Trophoblast cell (in vitro differentiated cells and primary cell): ENCODE measurements around the gene PIGV.
A peak's percentile ranks its signal among the peaks of the same experiment; 100 is the strongest.
"Not testable (repeated sequence)": the region's sequence is repeated elsewhere in the genome, so short reads cannot be mapped to it uniquely, and the experiment has no call there.

ENCODE experiments used
- DNase-seq, 2 donors: peaks; one replicate each; pipeline ENCODE4 v3.0.0-alpha.2; 2016
- H2AFZ ChIP-seq: 2 replicates; pipeline ENCODE4 v1.6.1; 2013; ENCODE audit warnings: low read length, moderate library complexity, mild to moderate bottlenecking; ENCODE audit not compliant: insufficient read depth, poor library complexity
- H2AK5ac ChIP-seq: 2 replicates; pipeline ENCODE4 v1.6.1; 2013; ENCODE audit warnings: mild to moderate bottlenecking, low read length
- H2BK120ac ChIP-seq: 2 replicates; pipeline ENCODE4 v1.6.1; 2013; ENCODE audit warnings: low read length, mild to moderate bottlenecking, moderate library complexity; ENCODE audit not compliant: insufficient read depth, poor library complexity
- H2BK12ac ChIP-seq: 2 replicates; pipeline ENCODE4 v1.6.1; 2013; ENCODE audit warnings: mild to moderate bottlenecking, low read length, moderate library complexity
- H2BK5ac ChIP-seq: 2 replicates; pipeline ENCODE4 v1.6.1; 2013; ENCODE audit warnings: low read length, low read depth, moderate library complexity, mild to moderate bottlenecking; ENCODE audit not compliant: poor library complexity
- H3K14ac ChIP-seq: 2 replicates; pipeline ENCODE4 v1.6.1; 2013; ENCODE audit warnings: mild to moderate bottlenecking, low read length
- H3K18ac ChIP-seq: 2 replicates; pipeline ENCODE4 v1.6.1; 2013; ENCODE audit warnings: mild to moderate bottlenecking, low read length
- H3K23ac ChIP-seq: 2 replicates; pipeline ENCODE4 v1.6.1; 2013; ENCODE audit warnings: low read length
- H3K27ac ChIP-seq: 2 replicates; pipeline ENCODE4 v1.5.1; 2013; ENCODE audit warnings: low read depth, mild to moderate bottlenecking, inconsistent platforms, low read length, moderate library complexity
- H3K27me3 ChIP-seq: 2 replicates; pipeline ENCODE4 v1.6.1; 2013; ENCODE audit warnings: inconsistent platforms, mild to moderate bottlenecking, low read length, moderate library complexity; ENCODE audit not compliant: insufficient read depth
- H3K36me3 ChIP-seq, 2 experiments: 1 replicate in 1 of 2; 2 replicates in 1 of 2; pipeline ENCODE4 v1.6.1; 2013; ENCODE audit warnings: low read length in 2 of 2, mild to moderate bottlenecking in 2 of 2, moderate library complexity in 1 of 2; ENCODE audit not compliant: insufficient read depth in 2 of 2, control insufficient read depth in 1 of 2
- H3K4ac ChIP-seq: 2 replicates; pipeline ENCODE4 v1.6.1; 2013; ENCODE audit warnings: low read depth, mild to moderate bottlenecking, low read length, moderate library complexity
- H3K4me1 ChIP-seq, 2 experiments: 1 replicate in 1 of 2; 2 replicates in 1 of 2; pipeline ENCODE4 v1.6.1; 2013; ENCODE audit warnings: low read length in 2 of 2, mild to moderate bottlenecking in 2 of 2, moderate library complexity in 1 of 2; ENCODE audit not compliant: insufficient read depth in 2 of 2, control insufficient read depth in 1 of 2
- H3K4me2 ChIP-seq: 2 replicates; pipeline ENCODE4 v1.6.1; 2013; ENCODE audit warnings: inconsistent platforms, mild to moderate bottlenecking, low read length, moderate library complexity
- H3K4me3 ChIP-seq: 2 replicates; pipeline ENCODE4 v1.5.1; 2013; ENCODE audit warnings: mild to moderate bottlenecking, low read depth, low read length, inconsistent platforms
- H3K79me1 ChIP-seq: one replicate; pipeline ENCODE4 v1.6.1; 2013; ENCODE audit warnings: low read length
- H3K79me2 ChIP-seq: 2 replicates; pipeline ENCODE4 v1.6.1; 2013; ENCODE audit warnings: low read length, mild to moderate bottlenecking; ENCODE audit not compliant: control insufficient read depth, insufficient read depth, poor library complexity
- H3K9ac ChIP-seq: 2 replicates; pipeline ENCODE4 v1.6.1; 2013; ENCODE audit warnings: mild to moderate bottlenecking, low read length
- H3K9me3 ChIP-seq: 2 replicates; pipeline ENCODE4 v1.6.1; 2013; ENCODE audit warnings: low read depth, mild to moderate bottlenecking, control low read depth, inconsistent platforms, low read length; ENCODE audit not compliant: insufficient read depth
- H4K12ac ChIP-seq: 2 replicates; pipeline ENCODE4 v1.6.1; 2013; ENCODE audit warnings: low read depth, mild to moderate bottlenecking, low read length, moderate library complexity
- H4K8ac ChIP-seq: 2 replicates; pipeline ENCODE4 v1.6.1; 2013; ENCODE audit warnings: low read depth, mild to moderate bottlenecking, low read length, moderate library complexity
- H4K91ac ChIP-seq: one replicate; pipeline ENCODE4 v1.6.1; 2013; ENCODE audit warnings: low read depth, mild to moderate bottlenecking, low read length, moderate library complexity
- WGBS: extraction: QIAGEN DNeasy Blood & Tissue Kit; methylation state at CpG from one replicate; pipeline ENCODE4 v1.1.7; 2013; ENCODE audit warnings: missing lambda C conversion rate; ENCODE audit not compliant: insufficient read length, insufficient coverage; ENCODE audit errors: extremely low coverage; 5-methylcytosine and 5-hydroxymethylcytosine counted together

Gene PIGV

GRCh38 chr1:26831546-26832248 is 43.9 kb downstream of the PIGV start:
- peak overlapping the region; percentile 35 for H3K23ac ChIP-seq
- H3K4me3 ChIP-seq: no peak overlapping the region
- H3K4ac ChIP-seq: no peak overlapping the region
- H3K4me2 ChIP-seq: no peak overlapping the region
- H2AK5ac ChIP-seq: no peak overlapping the region
- no peak overlapping the region for H4K8ac ChIP-seq
- peaks cover 4% of the 10 kb centered on the region for H3K79me1 ChIP-seq
- no peaks in the 10 kb centered on the region for H3K27me3 ChIP-seq
- no peak overlapping the region for H2AFZ ChIP-seq
- WGBS: no CpG with 5 or more reads among the region's 3 CpGs
- H2BK120ac ChIP-seq: no peak overlapping the region
- no peak overlapping the region for H2BK5ac ChIP-seq
- no peak overlapping the region for H3K9ac ChIP-seq
- H3K36me3 ChIP-seq: peaks cover 40 to 53% of the 10 kb centered on the region in 2 experiments
- H3K18ac ChIP-seq: no peak overlapping the region
- no peak overlapping the region for H2BK12ac ChIP-seq
- DNase-seq: no peak
- H4K12ac ChIP-seq: no peak overlapping the region
- no peak overlapping the region for H3K27ac ChIP-seq
- H3K9me3 ChIP-seq: no peaks in the 10 kb centered on the region
- H3K4me1 ChIP-seq: peaks cover 9 to 13% of the 10 kb centered on the region in 2 experiments
- H3K79me2 ChIP-seq: peaks cover 6% of the 10 kb centered on the region
- H4K91ac ChIP-seq: no peak overlapping the region
- no peak overlapping the region for H3K14ac ChIP-seq

- Histone ChIP-seq H2BK5ac (no peak overlapping the region), H4K12ac (no peak overlapping the region), H2BK120ac (no peak overlapping the region), H3K4me2 (no peak overlapping the region), H4K8ac (no peak overlapping the region), H3K9ac (no peak overlapping the region), H3K23ac (no peak overlapping the region), H3K9me3 (no peaks in the 10 kb centered on the region), H3K27ac (no peak overlapping the region), H3K79me2 (peaks cover under 1% of the 10 kb centered on the region), H3K4me1 (peaks cover 7 to 10% of the 10 kb centered on the region in 2 experiments), H3K79me1 (no peaks in the 10 kb centered on the region), H4K91ac (no peak overlapping the region), H3K14ac (no peak overlapping the region), H2AFZ (no peak overlapping the region), H3K27me3 (no peaks in the 10 kb centered on the region), H3K18ac (no peak overlapping the region), H3K4me3 (no peak overlapping the region), H2BK12ac (no peak overlapping the region), H3K4ac (no peak overlapping the region), H3K36me3 (peaks cover 40 to 53% of the 10 kb centered on the region in 2 experiments), H2AK5ac (no peak overlapping the region)
- DNase-seq: no peak
- no CpG with 5 or more reads among the region's 16 CpGs for WGBS
Measured at GRCh38 chr1:26832249-26832960, 44.7 kb downstream of the PIGV start.

GRCh38 chr1:26833432-26834405 is 46.0 kb downstream of the PIGV start:
- Histone ChIP-seq H2AK5ac (no peak overlapping the region), H4K8ac (no peak overlapping the region), H3K4me2 (no peak overlapping the region), H3K79me1 (no peaks in the 10 kb centered on the region), H3K79me2 (no peaks in the 10 kb centered on the region), H3K27ac (no peak overlapping the region), H3K23ac (no peak overlapping the region), H2BK120ac (no peak overlapping the region), H3K14ac (no peak overlapping the region), H3K4me3 (no peak overlapping the region), H3K9ac (no peak overlapping the region), H3K9me3 (no peaks in the 10 kb centered on the region), H2BK5ac (no peak overlapping the region), H4K12ac (no peak overlapping the region), H3K27me3 (no peaks in the 10 kb centered on the region), H4K91ac (no peak overlapping the region), H3K4ac (no peak overlapping the region), H3K36me3 (peaks cover 44 to 57% of the 10 kb centered on the region in 2 experiments), H2BK12ac (no peak overlapping the region), H2AFZ (no peak overlapping the region), H3K18ac (no peak overlapping the region), H3K4me1 (peaks cover 1 to 2% of the 10 kb centered on the region in 2 experiments)
- WGBS: no CpG with 5 or more reads among the region's 23 CpGs
- DNase-seq: no peak

GRCh38 chr1:26837665-26838064 is 49.9 kb downstream of the PIGV start:
- not testable (repeated sequence) for H2BK12ac ChIP-seq, H2AK5ac ChIP-seq, H3K4ac ChIP-seq, H3K4me1 ChIP-seq, H2BK120ac ChIP-seq, H4K8ac ChIP-seq, H3K79me2 ChIP-seq, H3K27me3 ChIP-seq, H3K79me1 ChIP-seq, H4K12ac ChIP-seq, H3K27ac ChIP-seq, H3K9ac ChIP-seq, H2BK5ac ChIP-seq, H3K9me3 ChIP-seq, H3K18ac ChIP-seq, H3K23ac ChIP-seq, H3K14ac ChIP-seq, DNase-seq, H3K4me2 ChIP-seq, H2AFZ ChIP-seq, H3K4me3 ChIP-seq, H4K91ac ChIP-seq
- no CpG with 5 or more reads among the region's 5 CpGs for WGBS
- peaks cover 45 to 49% of the 10 kb centered on the region in 2 experiments for H3K36me3 ChIP-seq
